ENCODE results near the gene CSMD2. TPM values are rescaled to one million over a fixed set of nuclear protein-coding genes. Genes with fewer than 3 reads are reported as not detected.

The CSMD2 gene
- total RNA-seq, 1 donor from 2014 or later, result 2.6 TPM

DNA sequence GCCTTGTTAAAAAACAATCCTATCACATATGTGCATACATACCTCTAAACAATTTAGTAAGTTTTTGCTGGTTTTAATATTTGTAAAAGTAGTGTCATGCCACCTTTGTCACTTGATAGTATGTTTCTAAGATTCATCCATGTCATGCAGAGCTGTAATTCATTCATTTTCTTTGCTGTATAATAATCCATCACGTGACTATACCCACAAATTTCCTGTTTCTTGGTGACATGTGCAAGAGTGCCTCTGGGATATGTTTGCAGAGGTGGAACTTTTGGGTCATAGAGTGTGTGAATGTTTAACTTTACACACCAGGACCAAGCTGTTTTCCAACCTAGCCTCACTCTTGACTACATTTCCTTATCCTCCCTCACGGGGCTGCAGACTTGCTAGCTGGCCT is 629.7 kb downstream of the CSMD2 start:
- no peak overlapping the region for H3K27ac ChIP-seq
- H3K4me1 Mint-ChIP-seq, result no peaks in the 10 kb centered on the region
- no peaks in the 10 kb centered on the region for H3K27me3 Mint-ChIP-seq (ENCODE audit: insufficient read depth, low read depth)
- H4K20me1 ChIP-seq (ENCODE audit: low read depth), result no peaks in the 10 kb centered on the region
- H3K36me3 ChIP-seq, result no peaks in the 10 kb centered on the region
- H3F3A ChIP-seq (ENCODE audit: low read depth), result no peaks in the 10 kb centered on the region
- no peaks in the 10 kb centered on the region for H3K79me2 ChIP-seq (ENCODE audit: low read depth)
- H3K9ac ChIP-seq, result no peak overlapping the region
- TF ChIP-seq CTCF (IDR thresholded peaks at IDR 0.05), result no peak
- no peak for TF ChIP-seq EZH2phosphoT487 (IDR thresholded peaks at IDR 0.05)
- DNase-seq (ENCODE audit: low spot score), result no peak
- H2AFZ ChIP-seq (replicated peaks), result no peak overlapping the region
- H3K4me3 ChIP-seq, result no peak overlapping the region
- H3K27me3 ChIP-seq, result no peaks in the 10 kb centered on the region
- no peak overlapping the region for H3K4me3 Mint-ChIP-seq
- no peaks in the 10 kb centered on the region for H3K4me1 ChIP-seq
- H3K9me3 Mint-ChIP-seq, result no peaks in the 10 kb centered on the region
- H3K4me2 ChIP-seq, result no peak overlapping the region
- peaks cover 4% of the 10 kb centered on the region for H3K36me3 Mint-ChIP-seq
- H3K27ac Mint-ChIP-seq, result no peak overlapping the region
- no peaks in the 10 kb centered on the region for H3K9me3 ChIP-seq (ENCODE audit: low read depth)

GRCh38 chr1:33532936-33533335 is 632.1 kb downstream of the CSMD2 start:
- Mint-ChIP-seq H3K27ac (no peak overlapping the region), H3K9me3 (no peaks in the 10 kb centered on the region), H3K36me3 (peaks cover 4% of the 10 kb centered on the region), H3K4me1 (peaks cover 4% of the 10 kb centered on the region), H3K27me3 (ENCODE audit: insufficient read depth, low read depth) (peaks cover 2% of the 10 kb centered on the region), H3K4me3 (no peak overlapping the region)
- no peaks in the 10 kb centered on the region for H3F3A ChIP-seq (ENCODE audit: low read depth)
- no peak overlapping the region for H3K9ac ChIP-seq
- H4K20me1 ChIP-seq (ENCODE audit: low read depth), result no peaks in the 10 kb centered on the region
- no peak overlapping the region for H3K27ac ChIP-seq
- H3K36me3 ChIP-seq, result no peaks in the 10 kb centered on the region
- no peaks in the 10 kb centered on the region for H3K79me2 ChIP-seq (ENCODE audit: low read depth)
- TF ChIP-seq EZH2phosphoT487 (IDR thresholded peaks at IDR 0.05), result no peak
- TF ChIP-seq CTCF (IDR thresholded peaks at IDR 0.05), result no peak
- TF ChIP-seq EZH2 (IDR thresholded peaks at IDR 0.05), result no peak
- H3K27me3 ChIP-seq, result no peaks in the 10 kb centered on the region
- H3K4me1 ChIP-seq, result no peaks in the 10 kb centered on the region
- H3K4me2 ChIP-seq, result no peak overlapping the region
- no peaks in the 10 kb centered on the region for H3K9me3 ChIP-seq (ENCODE audit: low read depth)
- no peak overlapping the region for H2AFZ ChIP-seq (replicated peaks)
- no peak overlapping the region for H3K4me3 ChIP-seq
- DNase-seq (ENCODE audit: low spot score), result no peak

DNA sequence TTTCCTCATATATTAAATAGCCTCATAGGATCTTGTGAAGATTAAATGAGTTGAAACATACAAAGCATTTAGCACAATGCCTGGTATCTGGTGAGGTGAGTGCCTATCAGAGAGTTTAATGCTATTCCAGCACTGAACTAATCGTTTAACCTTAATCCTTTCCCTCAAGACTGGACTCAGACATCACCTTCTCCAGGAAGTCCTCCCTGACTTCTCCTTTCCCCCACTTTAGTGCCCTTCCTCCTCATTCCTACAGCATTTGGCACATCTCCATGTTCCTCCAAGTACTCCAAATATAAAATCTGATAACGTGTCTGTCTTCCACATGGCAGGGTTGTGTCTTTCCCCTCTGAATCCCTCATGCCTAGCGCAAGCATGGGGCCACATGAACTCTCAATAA is 632.8 kb downstream of the CSMD2 start:
- Histone ChIP-seq H3K27ac (no peak overlapping the region), H3K9me3 (ENCODE audit: low read depth) (no peaks in the 10 kb centered on the region), H3K27me3 (no peaks in the 10 kb centered on the region), H3F3A (ENCODE audit: low read depth) (no peaks in the 10 kb centered on the region), H3K79me2 (ENCODE audit: low read depth) (no peaks in the 10 kb centered on the region), H3K4me3 (no peak overlapping the region), H3K4me1 (no peaks in the 10 kb centered on the region), H2AFZ (replicated peaks) (no peak overlapping the region), H3K4me2 (no peak overlapping the region), H3K9ac (no peak overlapping the region), H3K36me3 (no peaks in the 10 kb centered on the region), H4K20me1 (ENCODE audit: low read depth) (no peaks in the 10 kb centered on the region)
- H3K4me3 Mint-ChIP-seq, result peak overlapping the region; percentile 11
- H3K36me3 Mint-ChIP-seq, result peaks cover 4% of the 10 kb centered on the region
- peaks cover 4% of the 10 kb centered on the region for H3K4me1 Mint-ChIP-seq
- no peak overlapping the region for H3K27ac Mint-ChIP-seq
- no peaks in the 10 kb centered on the region for H3K9me3 Mint-ChIP-seq
- peaks cover 2% of the 10 kb centered on the region for H3K27me3 Mint-ChIP-seq (ENCODE audit: insufficient read depth, low read depth)
- TF ChIP-seq CTCF (IDR thresholded peaks at IDR 0.05), result no peak
- DNase-seq (ENCODE audit: low spot score), result no peak

- no peak for TF ChIP-seq EZH2 (IDR thresholded peaks at IDR 0.05)
- TF ChIP-seq CTCF (IDR thresholded peaks at IDR 0.05), result no peak
- Histone ChIP-seq H3F3A (ENCODE audit: low read depth) (no peaks in the 10 kb centered on the region), H3K36me3 (no peaks in the 10 kb centered on the region), H3K27me3 (no peaks in the 10 kb centered on the region), H3K9me3 (ENCODE audit: low read depth) (no peaks in the 10 kb centered on the region), H3K9ac (no peak overlapping the region), H4K20me1 (ENCODE audit: low read depth) (no peaks in the 10 kb centered on the region), H3K4me2 (no peak overlapping the region), H3K4me3 (no peak overlapping the region), H2AFZ (replicated peaks) (no peak overlapping the region), H3K4me1 (no peaks in the 10 kb centered on the region), H3K27ac (no peak overlapping the region), H3K79me2 (ENCODE audit: low read depth) (no peaks in the 10 kb centered on the region)
- no peak overlapping the region for H3K4me3 Mint-ChIP-seq
- no peaks in the 10 kb centered on the region for H3K36me3 Mint-ChIP-seq
- H3K27me3 Mint-ChIP-seq (ENCODE audit: insufficient read depth, low read depth), result peaks cover 2% of the 10 kb centered on the region
- DNase-seq (ENCODE audit: low spot score), result no peak
- peaks cover 4% of the 10 kb centered on the region for H3K4me1 Mint-ChIP-seq
- H3K27ac Mint-ChIP-seq, result no peak overlapping the region
- H3K9me3 Mint-ChIP-seq, result no peaks in the 10 kb centered on the region
Observed at GRCh38 chr1:33529957-33530356, 635.1 kb downstream of the CSMD2 start.

All from neural progenitor cell (in vitro differentiated cells).